NOMO-1 treated with dmso at 0.1 percent for 144 hours (cell line): ENCODE results near the gene CALCOCO1.
"Not testable (repeated sequence)": the region's sequence is repeated elsewhere in the genome, so short reads cannot be mapped to it uniquely, and the experiment has no call there.

Source experiments
- DNase-seq: peaks from one replicate; lab custom pipeline; 2025; ENCODE audit not compliant: unreplicated experiment; lab: John Stamatoyannopoulos, UW

CALCOCO1 gene

GRCh38 chr12:53733807-53734200 lies 6.6 kb upstream of the CALCOCO1 start:
- DNase-seq, result no peak

GRCh38 chr12:53733051-53733806 lies 6.0 kb upstream of the CALCOCO1 start:
- DNase-seq, result no peak

- no peak for DNase-seq
Measured at GRCh38 chr12:53729644-53730043, 2.4 kb upstream of the CALCOCO1 start.

GRCh38 chr12:53728206-53728605 lies 954 bp upstream of the CALCOCO1 start:
- no peak for DNase-seq

- no peak for DNase-seq
Measured at GRCh38 chr12:53726946-53727309, 324 bp downstream of the CALCOCO1 start.

- peak; percentile 17 for DNase-seq
Measured at GRCh38 chr12:53726341-53726740, 911 bp downstream of the CALCOCO1 start.

- no peak for DNase-seq
Measured at GRCh38 chr12:53725824-53726223, 1.4 kb downstream of the CALCOCO1 start.

GRCh38 chr12:53722450-53723041 lies 4.7 kb downstream of the CALCOCO1 start:
- DNase-seq, result no peak

GRCh38 chr12:53720946-53721345 lies 6.3 kb downstream of the CALCOCO1 start:
- DNase-seq, result no peak

- no peak for DNase-seq
Measured at GRCh38 chr12:53719649-53720048, 7.6 kb downstream of the CALCOCO1 start.

- not testable (repeated sequence) for DNase-seq
Measured at GRCh38 chr12:53718567-53718966, 8.7 kb downstream of the CALCOCO1 start.

- DNase-seq, result no peak
Measured at GRCh38 chr12:53717319-53717718, 9.9 kb downstream of the CALCOCO1 start.

- DNase-seq, result no peak
Measured at GRCh38 chr12:53714004-53714403, 13.2 kb downstream of the CALCOCO1 start.

GRCh38 chr12:53713516-53713915 lies 13.7 kb downstream of the CALCOCO1 start:
- no peak for DNase-seq

GRCh38 chr12:53712059-53712643 lies 15.1 kb downstream of the CALCOCO1 start:
- no peak for DNase-seq

- no peak for DNase-seq
Measured at GRCh38 chr12:53710091-53710490, 17.2 kb downstream of the CALCOCO1 start.

- DNase-seq, result no peak
Measured at GRCh38 chr12:53709671-53710070, 17.6 kb downstream of the CALCOCO1 start.

GRCh38 chr12:53706080-53706479 lies 21.2 kb downstream of the CALCOCO1 start:
- DNase-seq, result no peak

GRCh38 chr12:53703756-53704155 lies 23.5 kb downstream of the CALCOCO1 start:
- no peak for DNase-seq

- DNase-seq, result peak; percentile 10
Measured at GRCh38 chr12:53701518-53702264, 25.6 kb downstream of the CALCOCO1 start.

- DNase-seq, result no peak
Measured at GRCh38 chr12:53700567-53700966, 26.7 kb downstream of the CALCOCO1 start.

- no peak for DNase-seq
Measured at GRCh38 chr12:53699678-53700025, 27.6 kb downstream of the CALCOCO1 start.
